Duodenal mucosa (tissue), 2 donors: ENCODE results near the gene RMP24.

ENCODE experiments used
- H3K27ac ChIP-seq: one replicate; pipeline ENCODE4 v1.7.0; 2013; ENCODE audit warnings: low read depth, low read length
- H3K27me3 ChIP-seq, 2 donors: one replicate each; pipeline ENCODE4 v1.7.0; 2013; ENCODE audit warnings: low read length in 2 of 2, control low read depth in 1 of 2; ENCODE audit not compliant: insufficient read depth in 2 of 2, control insufficient read depth in 1 of 2
- H3K36me3 ChIP-seq, 2 donors: one replicate each; pipeline ENCODE4 v1.7.0; 2013; ENCODE audit warnings: low read length in 2 of 2, control low read depth in 1 of 2; ENCODE audit not compliant: insufficient read depth in 2 of 2, control insufficient read depth in 1 of 2
- H3K4me1 ChIP-seq, 2 donors: one replicate each; pipeline ENCODE4 v1.7.0; 2013; ENCODE audit warnings: low read length in 2 of 2, control low read depth in 1 of 2; ENCODE audit not compliant: insufficient read depth in 2 of 2, control insufficient read depth in 1 of 2
- H3K4me3 ChIP-seq, 2 donors: one replicate each; pipeline ENCODE4 v1.7.0; 2013; ENCODE audit warnings: low read length in 2 of 2, low read depth in 1 of 2
- H3K9ac ChIP-seq, 2 donors: one replicate each; pipeline ENCODE4 v1.7.0; 2013; ENCODE audit warnings: low read length in 2 of 2, low read depth in 1 of 2
- H3K9me3 ChIP-seq, 2 donors: one replicate each; pipeline ENCODE4 v1.7.0; 2013; ENCODE audit warnings: low read length in 2 of 2, control low read depth in 1 of 2; ENCODE audit not compliant: control insufficient read depth in 1 of 2

The RMP24 gene

DNA sequence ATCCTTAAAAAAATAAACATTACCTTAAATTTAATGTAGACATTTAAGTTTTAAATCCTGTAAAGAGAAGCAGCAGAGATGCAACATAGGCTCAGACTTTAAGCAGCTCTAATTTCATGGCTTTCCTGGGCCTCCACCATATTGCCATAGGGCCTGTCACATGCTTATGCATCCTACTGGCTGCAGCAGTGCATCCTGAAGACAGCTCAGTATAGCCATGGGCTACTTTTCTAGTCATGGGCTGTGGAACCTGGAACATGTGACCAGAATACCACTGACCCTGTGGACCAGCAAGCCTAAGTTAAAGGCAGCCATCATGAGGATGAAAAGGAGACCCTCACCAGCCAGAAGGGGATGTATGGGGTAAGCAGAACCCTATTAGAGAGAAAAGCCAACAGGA is 10.7 kb downstream of the RMP24 start:
- no peak overlapping the region for H3K9ac ChIP-seq
- H3K36me3 ChIP-seq, result peaks cover 5 to 39% of the 10 kb centered on the region in 2 donors
- no peaks in the 10 kb centered on the region for H3K27me3 ChIP-seq
- no peaks in the 10 kb centered on the region for H3K9me3 ChIP-seq
- H3K4me3 ChIP-seq, result no peak overlapping the region
- H3K27ac ChIP-seq, result no peak overlapping the region
- no peaks in the 10 kb centered on the region for H3K4me1 ChIP-seq

DNA sequence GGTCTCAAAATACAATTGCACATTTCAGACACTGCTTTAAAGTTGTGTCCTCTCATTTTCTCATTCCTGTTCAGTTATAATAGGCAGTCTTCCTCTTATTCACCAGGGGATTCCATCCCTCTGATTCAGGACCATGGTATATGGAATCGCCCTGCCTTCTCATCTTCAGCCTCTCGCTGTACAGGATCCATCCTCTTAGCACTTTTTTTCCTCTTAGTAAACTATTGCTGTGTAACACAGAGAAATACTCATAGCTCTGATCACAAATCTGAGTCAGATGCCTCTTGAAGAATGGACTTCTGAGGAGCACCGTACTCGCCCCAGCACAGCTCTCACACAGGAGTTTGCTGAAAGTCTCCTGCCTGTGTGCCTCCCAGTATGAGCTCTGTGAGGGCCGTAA is 11.3 kb downstream of the RMP24 start:
- Histone ChIP-seq H3K4me1 (no peaks in the 10 kb centered on the region), H3K27me3 (no peaks in the 10 kb centered on the region), H3K9ac (no peak overlapping the region), H3K27ac (no peak overlapping the region), H3K36me3 (peaks cover 4 to 32% of the 10 kb centered on the region in 2 donors), H3K4me3 (no peak overlapping the region), H3K9me3 (no peaks in the 10 kb centered on the region)

DNA sequence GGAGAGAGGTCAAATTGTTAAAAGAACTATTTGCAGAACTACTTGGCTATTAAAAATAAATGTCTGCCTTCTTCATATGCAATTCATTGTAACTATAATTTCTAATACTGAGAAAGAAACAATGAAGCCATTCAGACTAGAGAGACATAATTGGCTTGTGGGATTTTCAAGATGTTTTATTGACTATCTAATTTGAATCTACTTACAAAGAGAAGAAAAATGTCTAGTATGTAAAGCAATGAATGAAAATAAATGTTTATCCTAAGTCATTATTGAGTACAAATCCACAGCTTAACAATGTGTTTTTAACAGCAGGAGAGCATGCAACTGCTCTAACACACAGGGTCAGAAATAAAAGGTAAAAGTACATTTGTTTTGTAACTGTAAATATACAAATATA is 19.2 kb downstream of the RMP24 start:
- no peaks in the 10 kb centered on the region for H3K9me3 ChIP-seq
- no peak overlapping the region for H3K4me3 ChIP-seq
- no peaks in the 10 kb centered on the region for H3K27me3 ChIP-seq
- no peak overlapping the region for H3K27ac ChIP-seq
- H3K9ac ChIP-seq, result no peak overlapping the region
- H3K4me1 ChIP-seq, result no peaks in the 10 kb centered on the region
- peaks cover 13 to 21% of the 10 kb centered on the region in 2 donors for H3K36me3 ChIP-seq

DNA sequence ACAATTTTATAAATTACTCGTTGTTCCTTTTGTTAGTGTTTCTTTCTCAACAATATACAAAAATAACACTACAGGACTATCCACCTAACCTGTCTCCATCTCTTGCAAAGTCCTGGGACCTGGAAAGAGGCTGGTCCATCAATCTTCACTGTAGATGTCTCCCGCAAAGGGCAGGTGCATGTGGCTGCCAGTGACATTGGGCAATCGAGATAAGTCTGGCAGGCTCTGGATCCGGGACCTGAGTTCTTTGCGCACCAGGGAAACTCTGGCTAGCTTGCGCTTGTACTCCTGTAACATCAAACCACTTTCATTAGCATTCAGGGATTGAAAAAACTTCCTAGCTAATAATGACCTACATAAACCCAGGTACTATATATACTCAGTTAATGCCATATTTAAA is 20.5 kb downstream of the RMP24 start:
- H3K36me3 ChIP-seq, result peaks cover 11 to 13% of the 10 kb centered on the region in 2 donors

GRCh38 chr18:35998967-35999366 is 26.5 kb downstream of the RMP24 start:
- H3K27me3 ChIP-seq, result no peaks in the 10 kb centered on the region
- no peak overlapping the region for H3K27ac ChIP-seq
- H3K4me3 ChIP-seq, result no peak overlapping the region
- no peak overlapping the region for H3K9ac ChIP-seq
- H3K4me1 ChIP-seq, result no peaks in the 10 kb centered on the region
- H3K36me3 ChIP-seq, result no peaks in the 10 kb centered on the region
- H3K9me3 ChIP-seq, result no peaks in the 10 kb centered on the region

More for the DNA sequence above, 20.5 kb downstream of the RMP24 start:
- no peaks in the 10 kb centered on the region for H3K27me3 ChIP-seq
- no peaks in the 10 kb centered on the region for H3K9me3 ChIP-seq
- H3K4me3 ChIP-seq, result no peak overlapping the region
- no peak overlapping the region for H3K9ac ChIP-seq
- H3K4me1 ChIP-seq, result no peaks in the 10 kb centered on the region
- H3K27ac ChIP-seq, result no peak overlapping the region

- Histone ChIP-seq H3K9me3 (no peaks in the 10 kb centered on the region), H3K9ac (no peak overlapping the region), H3K27me3 (no peaks in the 10 kb centered on the region), H3K4me1 (no peaks in the 10 kb centered on the region), H3K27ac (no peak overlapping the region), H3K4me3 (no peak overlapping the region), H3K36me3 (no peaks in the 10 kb centered on the region)
Measured at GRCh38 chr18:35999925-36000324, 27.4 kb downstream of the RMP24 start.

- no peak overlapping the region for H3K4me3 ChIP-seq
- no peaks in the 10 kb centered on the region for H3K36me3 ChIP-seq
- H3K9me3 ChIP-seq, result no peaks in the 10 kb centered on the region
- H3K4me1 ChIP-seq, result no peaks in the 10 kb centered on the region
- no peak overlapping the region for H3K9ac ChIP-seq
- H3K27ac ChIP-seq, result no peak overlapping the region
- no peaks in the 10 kb centered on the region for H3K27me3 ChIP-seq
Measured at GRCh38 chr18:36006997-36007396, 34.5 kb downstream of the RMP24 start.

DNA sequence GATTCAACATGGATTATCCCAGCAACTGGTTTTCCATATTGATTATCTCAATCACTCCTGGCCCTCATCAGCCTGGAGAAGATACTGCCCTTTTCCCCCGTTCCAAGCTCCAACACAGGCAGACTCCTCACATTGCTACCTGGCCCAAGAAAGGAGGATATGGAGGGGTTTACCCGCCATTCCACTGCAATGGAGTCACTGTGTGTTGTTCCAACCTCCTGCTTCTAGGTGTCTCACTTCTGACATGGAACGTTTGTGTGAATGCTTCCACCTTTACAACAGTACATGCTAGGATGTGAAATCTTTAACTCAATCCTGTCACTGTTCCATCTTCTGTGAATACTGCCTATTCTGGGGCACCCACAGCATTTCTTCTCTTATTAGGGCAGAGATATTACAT is 36.7 kb downstream of the RMP24 start:
- Histone ChIP-seq H3K27me3 (no peaks in the 10 kb centered on the region), H3K9me3 (no peaks in the 10 kb centered on the region), H3K36me3 (no peaks in the 10 kb centered on the region), H3K4me3 (no peak overlapping the region), H3K9ac (no peak overlapping the region), H3K4me1 (no peaks in the 10 kb centered on the region), H3K27ac (no peak overlapping the region)

DNA sequence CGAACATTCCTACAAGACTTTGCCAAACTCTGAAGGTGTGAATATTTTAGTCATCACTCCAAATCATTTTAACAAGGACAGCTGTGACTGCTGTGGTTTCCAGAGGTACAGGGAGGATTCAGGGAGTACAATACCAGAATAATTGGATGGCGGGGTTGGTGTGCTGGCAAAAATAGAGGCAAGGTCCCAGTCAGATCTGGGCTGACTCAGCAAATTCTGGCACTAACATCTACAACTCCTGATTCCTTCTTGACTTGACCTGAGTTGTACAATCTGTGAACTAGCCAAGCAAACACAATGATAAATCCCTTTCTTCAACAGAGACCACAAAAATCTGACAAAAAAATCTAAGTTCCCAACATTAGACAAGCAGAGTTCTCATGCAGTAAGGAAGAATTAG is 40.4 kb downstream of the RMP24 start:
- no peaks in the 10 kb centered on the region for H3K9me3 ChIP-seq
- no peak overlapping the region for H3K9ac ChIP-seq
- no peak overlapping the region for H3K4me3 ChIP-seq
- H3K36me3 ChIP-seq, result no peaks in the 10 kb centered on the region
- no peaks in the 10 kb centered on the region for H3K4me1 ChIP-seq
- H3K27me3 ChIP-seq, result no peaks in the 10 kb centered on the region
- H3K27ac ChIP-seq, result no peak overlapping the region

GRCh38 chr18:36015629-36016028 is 43.1 kb downstream of the RMP24 start:
- H3K4me1 ChIP-seq, result no peaks in the 10 kb centered on the region
- H3K4me3 ChIP-seq, result no peak overlapping the region
- no peaks in the 10 kb centered on the region for H3K27me3 ChIP-seq
- H3K27ac ChIP-seq, result no peak overlapping the region
- H3K9ac ChIP-seq, result no peak overlapping the region
- no peaks in the 10 kb centered on the region for H3K9me3 ChIP-seq
- peaks cover 0 to 3% of the 10 kb centered on the region in 2 donors for H3K36me3 ChIP-seq

DNA sequence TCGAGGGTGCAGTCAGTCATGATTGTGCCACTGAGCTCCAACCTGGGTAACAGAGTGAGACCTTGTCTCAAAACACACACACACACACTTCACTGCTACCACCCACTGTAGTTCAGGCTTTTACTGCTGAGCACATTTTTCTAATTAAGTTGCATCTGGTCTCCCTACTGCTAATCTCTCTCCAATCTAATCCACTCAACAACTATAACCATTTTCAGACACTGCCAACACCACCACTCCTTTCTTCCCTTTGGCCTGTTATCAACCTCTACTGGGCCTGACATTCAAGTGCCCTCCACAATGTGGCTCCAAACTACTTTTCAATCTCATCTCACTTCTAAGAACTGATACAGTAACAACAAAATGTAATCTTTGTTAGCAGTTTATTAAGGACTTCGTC is 44.8 kb downstream of the RMP24 start:
- no peak overlapping the region for H3K4me3 ChIP-seq
- no peak overlapping the region for H3K27ac ChIP-seq
- no peaks in the 10 kb centered on the region for H3K27me3 ChIP-seq
- H3K9me3 ChIP-seq, result no peaks in the 10 kb centered on the region
- H3K4me1 ChIP-seq, result no peaks in the 10 kb centered on the region
- H3K36me3 ChIP-seq, result peaks cover 0 to 3% of the 10 kb centered on the region in 2 donors
- no peak overlapping the region for H3K9ac ChIP-seq
